GM21367 (cell line): Measurements from ENCODE around the gene HAT1.
"Not testable (repeated sequence)": the region's sequence is repeated elsewhere in the genome, so short reads cannot be mapped to it uniquely, and the experiment has no call there.

Experiments
- ATAC-seq: cut with Tn5 transposase; IDR thresholded peaks from one replicate; pipeline ENCODE4 v1.9.1; 2021; ENCODE audit not compliant: unreplicated experiment

Gene HAT1

DNA sequence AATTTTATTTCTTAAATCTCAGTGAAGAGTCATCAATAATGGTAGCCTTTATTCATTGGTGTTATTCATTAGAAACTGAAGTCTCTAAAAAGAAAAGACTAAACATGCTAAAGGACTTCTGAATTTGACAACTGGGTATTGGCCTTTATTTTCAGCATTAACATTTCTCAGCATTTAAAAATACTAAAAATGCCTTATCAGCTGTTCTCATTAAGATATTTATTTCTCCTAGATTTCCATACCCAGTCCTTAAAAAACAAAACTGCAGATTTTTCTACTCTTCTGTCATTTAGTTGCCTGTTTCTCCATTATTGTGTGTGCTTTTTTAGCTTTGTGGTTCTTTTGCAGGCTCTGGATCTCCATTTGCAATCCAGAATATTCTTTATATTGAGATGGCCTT lies 46.2 kb downstream of the HAT1 start:
- ATAC-seq: no peak

DNA sequence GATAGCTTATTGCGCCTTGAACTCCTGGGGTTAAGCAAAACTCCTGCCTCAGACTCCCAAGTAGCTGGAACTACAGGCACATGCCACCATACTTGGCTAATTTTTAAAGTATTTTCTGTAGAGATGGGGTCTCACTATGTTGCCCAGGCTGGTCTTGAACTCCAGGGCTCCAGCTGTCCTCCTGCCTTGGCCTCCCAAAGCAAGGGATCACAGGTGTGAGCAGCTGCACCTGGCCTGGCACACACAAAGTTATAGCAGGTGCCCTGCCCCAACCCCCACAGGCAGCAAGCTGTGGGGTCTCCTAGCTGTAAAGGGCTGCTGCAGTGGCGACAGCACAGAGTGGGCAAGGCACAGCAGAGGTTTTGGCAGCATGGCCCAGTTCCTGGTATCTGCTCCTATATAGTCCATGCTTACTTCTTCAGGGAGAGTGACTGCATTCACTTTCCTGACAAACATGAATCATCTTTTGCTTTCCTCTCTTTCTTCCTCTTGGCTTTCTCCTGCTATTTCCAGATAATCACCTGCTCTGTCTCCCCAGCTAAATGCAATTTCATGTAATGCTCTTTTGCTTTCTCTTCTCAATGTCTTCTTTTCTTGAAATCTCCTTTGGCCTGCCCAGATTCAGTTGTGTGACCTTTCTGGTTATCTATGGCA lies 50.2 kb downstream of the HAT1 start:
- no peak for ATAC-seq

DNA sequence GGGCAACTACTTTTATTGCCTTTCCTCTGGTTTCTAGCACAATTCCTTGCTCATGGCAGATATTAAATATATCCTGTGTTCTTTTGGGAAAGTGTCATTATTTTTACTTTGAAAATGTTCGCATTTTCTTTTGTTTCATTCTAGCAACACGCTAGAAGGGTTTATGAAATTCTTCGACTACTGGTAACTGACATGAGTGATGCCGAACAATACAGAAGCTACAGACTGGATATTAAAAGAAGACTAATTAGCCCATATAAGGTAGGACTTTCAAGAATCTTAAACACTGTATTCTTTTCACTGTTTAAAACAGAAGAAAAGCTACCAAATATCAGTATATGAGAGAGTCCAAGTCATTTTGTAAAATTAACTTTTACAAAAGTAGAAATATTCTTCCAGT lies 56.8 kb downstream of the HAT1 start:
- no peak for ATAC-seq

DNA sequence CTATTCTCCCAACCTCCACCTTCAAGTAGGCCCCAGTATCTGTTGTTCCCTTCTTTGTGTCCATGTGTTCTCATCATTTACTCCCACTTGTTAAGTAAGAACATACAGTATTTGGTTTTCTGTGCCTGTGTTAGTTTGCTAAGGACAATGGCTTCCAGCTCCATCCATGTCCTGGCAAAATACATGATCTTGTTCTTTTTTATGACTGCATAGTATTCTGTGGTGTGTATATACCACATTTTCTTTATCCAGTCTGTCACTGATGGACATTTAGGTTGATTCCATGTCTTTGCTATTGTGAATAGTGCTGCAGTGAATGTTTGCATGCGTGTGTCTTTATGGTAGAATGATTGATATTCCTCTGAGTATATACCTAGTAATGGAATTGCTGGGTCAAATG lies 61.7 kb downstream of the HAT1 start:
- ATAC-seq: not testable (repeated sequence)

DNA sequence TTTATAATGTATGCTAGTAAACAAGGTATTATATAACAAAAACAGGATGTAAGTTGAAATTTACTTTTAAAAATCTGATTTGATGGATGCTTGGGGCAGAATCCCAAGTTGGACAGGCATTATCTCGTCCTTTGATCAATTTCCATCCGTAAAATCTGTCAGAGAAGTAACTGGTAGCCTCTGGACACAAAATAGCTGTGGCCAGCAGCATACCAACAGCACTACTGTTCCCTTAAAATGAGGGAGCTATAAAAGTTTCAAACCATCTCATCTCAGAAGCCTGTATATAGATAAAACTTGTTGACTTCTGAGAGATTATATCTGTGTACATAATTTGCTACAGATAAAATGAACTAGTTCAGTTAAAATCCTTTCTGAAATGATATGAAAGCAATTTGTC lies 62.8 kb downstream of the HAT1 start:
- no peak for ATAC-seq

DNA sequence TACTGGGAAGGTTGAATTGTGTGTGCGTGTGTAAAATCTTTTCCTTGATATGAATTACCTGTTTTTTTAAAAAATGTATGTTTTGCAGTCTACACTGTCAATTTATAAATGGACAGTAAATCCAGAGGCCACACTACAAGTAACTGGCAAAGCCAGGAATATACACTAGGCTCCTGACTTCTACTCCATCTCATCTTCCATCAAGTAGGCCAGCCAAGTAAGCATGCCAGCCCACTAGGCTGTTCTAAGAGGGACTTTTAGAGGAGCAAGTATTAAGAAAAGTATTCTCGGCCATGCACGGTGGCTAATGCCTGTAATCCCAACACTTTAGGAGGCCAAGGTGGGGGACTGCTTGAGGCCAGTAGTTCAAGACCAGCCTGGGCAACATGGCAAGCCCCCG lies 64.5 kb downstream of the HAT1 start:
- no peak for ATAC-seq

DNA sequence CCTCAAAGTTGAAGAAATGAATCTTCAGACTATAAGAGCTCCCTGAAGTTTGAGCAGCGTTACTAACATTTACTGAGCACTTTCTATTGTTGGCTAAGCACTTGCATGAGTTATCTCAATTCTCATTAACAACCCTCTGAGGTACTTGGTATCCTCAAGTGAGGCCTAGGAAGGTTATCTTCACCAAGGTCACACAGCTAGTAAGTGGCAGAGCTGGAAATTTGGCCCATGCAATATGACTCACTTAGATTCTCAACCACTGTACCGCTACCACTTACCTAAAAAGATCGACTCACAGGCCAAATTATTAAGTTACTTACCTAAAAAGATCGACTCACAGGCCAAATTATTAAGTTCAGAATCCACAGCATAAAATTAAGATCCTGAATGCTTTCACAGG lies 68.8 kb downstream of the HAT1 start:
- no peak for ATAC-seq

DNA sequence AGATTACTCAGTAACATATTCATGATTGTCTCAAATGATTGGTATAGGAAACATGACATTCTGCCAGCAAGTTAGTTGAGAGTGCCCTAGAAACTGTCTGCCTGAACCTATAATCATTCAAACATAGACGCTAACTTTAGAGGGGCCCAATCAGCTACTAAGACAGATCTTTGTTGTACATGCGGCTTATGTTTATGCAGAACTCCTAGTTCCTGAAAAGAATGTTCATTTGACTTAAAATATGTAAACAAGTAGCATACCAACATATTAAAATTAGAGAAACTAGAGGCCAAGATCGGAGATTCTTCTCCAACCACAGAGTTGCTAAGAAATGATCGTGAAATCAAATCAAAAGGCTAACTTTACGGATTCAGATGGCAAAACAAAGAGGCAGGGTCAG lies 73.3 kb downstream of the HAT1 start:
- ATAC-seq: no peak

DNA sequence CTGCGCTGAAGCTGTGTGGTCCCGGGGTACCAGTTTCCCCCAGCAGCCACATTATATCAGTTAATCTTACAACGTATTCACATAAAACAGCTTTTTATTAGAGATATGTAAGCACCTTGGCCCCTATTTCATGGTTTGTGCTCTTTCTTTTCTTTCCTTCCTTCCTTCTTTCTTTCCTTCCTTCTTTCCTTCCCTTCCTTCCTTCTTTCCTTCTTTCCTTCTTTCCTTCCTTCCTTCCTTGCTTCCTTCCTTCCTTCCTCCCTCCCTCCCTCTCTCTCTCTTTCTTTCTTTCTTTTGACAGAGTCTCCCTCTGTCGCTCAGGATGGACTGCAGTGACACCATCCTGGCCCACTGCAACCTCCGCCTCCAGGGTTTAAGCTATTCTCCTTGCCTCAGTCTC lies 73.8 kb downstream of the HAT1 start:
- ATAC-seq: no peak

DNA sequence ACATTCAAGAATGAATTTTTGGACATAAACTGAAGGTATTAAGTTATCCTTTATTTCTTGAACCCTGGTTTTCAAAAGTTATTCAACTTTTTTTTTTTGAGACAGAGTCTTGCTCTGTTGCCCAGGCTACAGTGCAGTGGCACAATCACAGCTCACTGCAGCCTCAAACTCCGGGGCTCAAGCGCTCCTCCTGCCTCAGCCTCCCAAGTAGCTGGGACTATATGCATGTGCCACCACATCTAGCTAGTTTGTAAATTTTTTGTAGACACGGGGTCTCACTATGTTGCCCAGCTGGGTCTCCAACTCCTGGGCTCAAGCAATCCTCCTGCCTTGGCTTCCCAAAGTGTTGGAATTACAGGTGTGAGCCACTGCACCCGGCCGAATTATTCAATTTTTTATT lies 74.8 kb downstream of the HAT1 start:
- ATAC-seq: not testable (repeated sequence)

DNA sequence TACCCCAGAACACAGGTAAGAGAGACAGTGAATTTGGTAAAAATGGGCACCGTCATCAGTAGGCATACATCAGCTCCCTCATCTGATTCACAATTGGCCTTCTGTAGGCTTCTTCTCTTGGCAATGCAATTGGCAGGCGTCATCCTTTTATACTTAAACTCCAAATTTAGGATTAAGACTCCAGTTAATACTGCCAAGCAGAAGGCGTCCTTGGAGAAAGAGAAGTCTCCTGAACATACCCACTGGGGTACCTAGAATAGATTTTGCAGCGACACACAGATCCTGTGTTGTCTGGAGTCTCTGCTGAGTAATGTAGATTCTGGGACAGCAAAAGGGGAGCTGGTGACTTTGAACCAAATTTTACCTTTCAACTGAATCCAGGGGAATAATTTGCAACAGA lies 76.9 kb downstream of the HAT1 start:
- no peak for ATAC-seq

DNA sequence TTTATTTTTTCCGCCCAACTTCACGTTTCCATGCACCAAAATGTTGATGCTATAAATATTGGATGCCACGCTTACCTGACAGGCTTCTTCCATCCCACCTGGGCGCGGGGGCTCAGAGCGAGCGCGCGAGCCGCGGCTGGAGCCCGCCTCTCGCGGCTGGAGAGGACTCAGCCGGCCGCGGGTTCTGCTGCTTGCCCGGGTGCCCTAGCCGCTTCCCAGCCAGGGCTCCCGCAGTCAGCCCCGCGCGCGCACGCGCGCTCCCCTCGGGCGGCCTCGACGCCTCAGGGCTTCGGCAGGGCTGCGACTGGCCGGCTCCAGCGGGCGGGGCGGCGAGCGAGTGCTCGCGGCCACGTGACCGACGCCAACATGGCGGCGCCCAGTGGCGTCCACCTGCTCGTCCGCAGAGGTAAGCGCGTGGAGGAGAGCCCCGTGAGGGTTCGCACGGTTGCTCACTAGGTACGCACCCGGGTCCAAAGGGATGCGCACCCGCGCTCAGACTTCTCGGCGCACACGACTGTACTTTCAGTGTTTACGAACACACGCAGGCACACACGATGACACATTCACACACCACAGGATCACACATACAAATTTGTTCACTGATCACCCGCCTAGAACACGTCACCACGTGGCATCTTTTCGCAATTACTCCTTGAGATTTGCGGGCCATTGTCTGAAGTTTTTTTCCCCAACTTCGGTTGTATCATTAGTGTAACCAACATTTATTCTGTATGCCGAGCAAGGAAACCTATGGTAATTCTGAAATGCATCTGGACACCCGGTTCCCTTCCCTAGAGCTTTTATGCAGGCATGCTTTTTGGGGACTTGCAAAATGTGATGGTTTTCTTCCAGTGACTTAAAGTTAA lies 77.6 kb downstream of the HAT1 start, which contains the start of gene METAP1D:
TSS of gene METAP1D (plus strand) at position 350 of the 866 bp plus-strand sequence. CDS start at position 367, 17 bp downstream.
- ATAC-seq: peak; percentile 96

DNA sequence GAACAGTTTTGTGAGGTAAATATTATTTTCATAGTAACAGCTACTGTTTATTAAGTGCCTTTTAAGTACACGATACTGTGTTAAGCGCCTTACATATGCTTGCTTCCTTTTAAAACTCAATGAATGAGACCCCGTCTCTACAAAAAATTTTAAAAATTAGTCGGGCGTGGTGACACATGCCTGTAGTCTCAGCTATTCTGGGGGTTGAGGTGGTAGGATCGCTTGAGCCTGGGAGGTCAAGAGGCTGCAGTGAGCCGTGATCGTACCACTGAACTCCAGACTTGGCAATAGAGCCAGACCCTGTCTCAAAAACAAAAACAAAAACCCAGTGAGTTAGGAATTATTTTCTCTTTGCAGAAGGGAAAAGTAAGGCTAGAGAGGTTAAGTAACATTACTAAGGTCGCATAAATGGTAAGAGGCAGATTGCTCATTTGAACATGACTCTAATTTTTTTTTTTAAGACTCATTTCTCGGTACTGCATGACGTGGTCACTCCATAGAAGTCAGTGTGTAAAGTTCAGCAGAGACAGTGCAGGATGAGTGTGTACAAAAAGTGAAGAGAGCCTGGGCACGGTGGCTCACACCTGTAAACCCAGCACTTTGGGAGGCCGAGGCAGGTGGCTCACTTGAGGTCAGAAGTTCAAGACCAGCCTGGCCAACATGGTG lies 78.6 kb downstream of the HAT1 start:
- no peak for ATAC-seq

DNA sequence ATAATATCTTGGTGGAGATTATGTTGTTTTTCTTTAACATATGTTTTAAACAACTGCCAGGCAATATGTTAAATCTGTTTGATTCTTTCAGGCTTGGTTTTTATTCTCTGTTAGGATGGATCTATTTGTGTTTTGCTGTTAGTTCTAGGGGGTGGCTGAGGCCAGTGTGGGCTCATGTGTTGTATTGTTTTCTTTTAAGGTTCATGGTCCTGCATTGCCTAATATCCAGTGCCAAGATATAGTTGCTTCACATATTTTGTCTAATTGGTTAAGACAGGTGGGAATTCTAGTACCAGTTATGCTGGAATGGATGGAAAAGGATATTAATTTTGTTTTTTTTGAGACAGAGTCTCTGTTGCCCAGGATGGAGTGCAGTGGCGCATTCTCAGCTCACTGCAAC lies 85.1 kb downstream of the HAT1 start:
- ATAC-seq: no peak

DNA sequence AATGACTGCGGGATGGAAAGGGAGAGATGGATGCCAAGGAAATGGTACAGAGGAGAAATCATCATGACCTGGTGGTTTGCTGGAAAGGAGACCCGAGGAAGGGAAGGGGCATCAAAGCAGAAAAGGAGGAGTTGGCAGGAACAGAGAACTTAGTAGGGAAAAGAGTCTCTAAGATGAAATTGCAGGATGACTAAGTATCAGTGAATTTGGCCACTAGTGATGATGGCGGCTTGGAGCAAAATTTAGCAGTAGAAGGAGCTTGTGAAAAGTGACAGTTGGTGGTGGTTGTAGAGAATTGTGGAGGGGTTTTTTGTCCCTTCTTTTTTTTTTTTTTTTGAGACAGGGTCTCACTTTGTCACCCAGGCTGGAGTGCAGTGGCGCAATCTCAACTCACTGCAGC lies 87.6 kb downstream of the HAT1 start:
- no peak for ATAC-seq

DNA sequence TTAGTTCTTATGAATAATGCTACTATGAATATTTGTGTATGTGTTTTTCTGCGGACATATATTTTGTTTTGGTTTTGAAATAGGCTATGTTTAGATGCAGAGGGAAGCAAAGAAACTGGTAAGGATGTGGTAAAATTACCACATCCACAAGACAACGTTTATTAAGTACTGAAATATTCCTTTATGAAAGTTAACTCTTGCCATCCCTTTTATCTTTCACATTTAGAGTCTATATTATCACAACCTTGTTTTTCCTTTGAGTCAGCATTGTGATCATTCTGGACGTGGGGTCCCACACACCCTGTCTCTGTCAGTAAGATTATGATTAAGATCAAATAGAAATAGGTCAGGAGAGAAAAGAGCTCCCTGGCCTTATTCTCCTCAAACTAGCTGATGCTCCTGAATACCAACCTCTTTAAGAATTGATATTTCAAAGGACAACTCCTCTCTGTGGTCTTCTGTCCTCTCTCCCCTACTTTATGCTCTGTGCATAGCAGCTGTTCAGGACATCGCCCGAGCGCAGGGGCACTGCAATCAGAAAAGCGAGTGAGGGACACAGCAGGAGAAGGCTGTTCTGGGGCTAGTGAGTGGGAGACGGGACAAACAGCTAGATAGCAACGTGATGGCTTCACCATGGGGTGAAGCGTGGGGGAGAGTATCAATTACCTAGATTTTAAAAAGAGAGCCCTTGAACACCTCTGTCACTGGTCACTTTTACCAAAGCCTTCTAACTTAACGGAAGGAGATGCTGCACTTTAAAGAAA lies 89.7 kb downstream of the HAT1 start:
- no peak for ATAC-seq

DNA sequence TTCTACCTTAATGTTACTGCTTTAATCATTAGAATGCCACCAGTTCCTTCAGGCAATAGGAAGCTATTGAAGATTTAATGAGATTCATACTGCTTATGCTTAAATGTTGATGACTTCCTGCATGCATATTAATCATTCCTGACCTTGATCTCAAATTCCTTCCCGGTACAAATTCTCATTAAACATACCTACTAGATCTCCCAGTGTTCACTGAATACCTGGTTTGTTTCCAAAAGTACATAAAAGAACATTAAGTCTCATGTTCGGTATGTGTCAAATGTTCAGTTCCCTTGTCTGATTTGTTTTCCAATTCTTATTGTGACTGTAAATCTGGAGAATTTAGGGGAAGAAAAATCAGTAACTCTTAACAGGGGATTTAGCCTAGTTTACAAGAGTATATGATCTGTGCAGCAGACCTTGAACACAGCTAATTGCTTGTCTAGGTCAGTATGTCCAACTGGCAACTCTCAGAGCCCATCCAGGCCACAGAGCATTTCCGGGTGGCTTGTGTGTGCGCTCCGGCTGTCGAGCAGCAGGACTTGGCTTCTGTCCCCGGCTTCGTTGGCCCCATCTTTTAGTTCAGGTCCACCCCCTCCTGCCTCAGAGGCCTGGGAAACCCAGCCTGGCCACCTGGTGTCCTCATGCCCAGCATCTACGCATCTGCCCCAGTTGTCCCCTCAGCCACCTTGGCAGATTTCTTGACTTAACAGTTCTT lies 90.6 kb downstream of the HAT1 start:
- no peak for ATAC-seq

DNA sequence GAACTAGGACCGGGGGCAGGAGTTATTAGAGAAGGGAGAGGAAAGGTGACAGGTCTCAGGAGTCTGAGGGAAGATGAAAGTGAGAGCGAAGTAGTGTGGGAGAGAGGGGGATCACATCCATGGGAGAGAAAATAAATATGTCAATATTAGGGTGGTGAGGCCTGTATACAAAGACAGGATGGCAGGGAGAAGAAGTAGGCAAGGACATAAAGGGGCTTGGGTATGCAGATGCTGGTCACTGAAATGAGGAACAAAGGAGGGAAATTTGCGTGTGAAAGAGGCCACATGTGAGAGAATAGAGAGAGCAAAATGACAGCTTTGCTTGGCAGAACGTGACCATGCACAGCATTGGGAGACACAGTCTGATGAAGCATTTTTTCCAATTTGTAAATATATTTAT lies 91.1 kb downstream of the HAT1 start:
- peak; percentile 60 for ATAC-seq

DNA sequence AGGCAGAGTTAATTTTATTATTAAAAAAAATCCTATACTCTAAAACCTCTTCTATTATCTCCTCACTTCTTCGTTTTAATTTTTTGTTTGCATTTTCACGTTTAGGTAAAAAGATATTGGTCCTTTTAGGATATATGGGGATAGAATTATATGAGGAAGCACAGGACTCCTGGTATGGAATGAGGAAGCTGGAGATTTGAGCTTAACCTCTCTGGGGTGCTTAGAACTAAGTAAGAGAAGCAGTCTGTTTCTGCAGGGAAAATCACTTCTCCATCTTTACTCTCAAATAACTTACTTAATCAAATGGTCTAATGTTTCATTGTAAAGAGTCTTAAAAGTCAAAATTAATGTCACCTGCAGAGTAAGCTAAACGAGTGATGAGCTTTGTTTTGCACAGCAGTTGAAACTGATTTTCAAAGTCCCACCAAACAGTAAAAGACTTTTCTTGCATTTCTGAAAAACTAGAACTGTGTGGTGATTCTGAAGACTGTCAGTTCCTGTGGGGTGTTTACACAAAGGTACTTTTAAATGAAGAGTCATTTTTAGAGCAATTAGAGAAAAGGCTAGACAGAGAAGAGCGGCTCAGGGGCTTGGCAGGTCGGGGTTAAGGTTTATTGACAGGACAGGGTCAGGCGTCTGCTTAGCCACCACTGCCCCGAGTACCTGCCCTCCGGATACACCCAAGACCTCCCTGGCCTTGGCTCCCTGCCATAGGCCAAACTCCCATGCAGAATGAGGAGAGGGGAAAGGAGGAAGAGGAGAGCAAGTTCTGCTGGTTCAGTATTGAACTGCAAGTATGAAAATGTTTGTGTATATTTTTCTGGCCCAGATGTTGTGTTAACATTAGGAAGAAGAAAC lies 99.0 kb downstream of the HAT1 start:
- no peak for ATAC-seq

DNA sequence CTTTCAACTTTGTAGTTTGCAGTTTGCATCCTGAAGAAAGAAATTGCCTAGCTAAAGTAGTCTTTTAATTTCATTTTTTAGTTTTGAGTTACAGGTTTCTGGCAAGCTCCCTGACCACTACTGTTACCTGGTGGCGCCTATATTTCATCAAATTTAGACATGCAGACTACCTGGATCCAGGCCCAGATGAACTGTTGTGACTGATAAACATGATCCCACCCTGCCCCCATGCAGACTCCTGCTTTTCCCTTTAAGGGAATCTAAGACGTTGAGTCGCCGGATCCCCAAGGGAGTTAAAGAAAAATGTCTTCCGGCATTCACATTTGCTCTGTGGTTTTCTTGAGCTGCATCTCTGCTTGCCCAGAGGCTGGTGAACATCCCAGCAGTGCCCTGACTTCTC lies 99.7 kb downstream of the HAT1 start:
- ATAC-seq: no peak
